Right lobe of liver (tissue), 4 donors: Measurements from ENCODE around the gene ADCY5.

Experiments used
- CTCF ChIP-seq, 4 donors: fragments of 200-600 bp in 3 of 4; fragments of 450-650 bp in 1 of 4; IDR thresholded peaks; one replicate each; pipeline versions ENCODE4 v1.5.1 to v1.8.0; 2016 to 2022; ENCODE audit warnings: antibody characterized with exemption in 4 of 4, mild to moderate bottlenecking in 2 of 4
- POLR2A ChIP-seq: fragments of 450-650 bp; IDR thresholded peaks from one replicate; pipeline ENCODE4 v1.6.1; 2017; ENCODE audit warnings: antibody characterized with exemption, mild to moderate bottlenecking
- donor health status: DM: no; HTN: no; CAD: no.
- donor health status: DM: no; HTN: no; CAD: no.
- donor health status: DM: no; HTN: yes; CAD: no.

GRCh38 chr3:123404391-123404790 lies 44.5 kb downstream of the ADCY5 start:
- TF ChIP-seq CTCF (IDR thresholded peaks at IDR 0.05) = no peak
- no peak for TF ChIP-seq POLR2A
